ENCODE measurements around the gene METTL15. TPM values are rescaled to one million over a fixed set of nuclear protein-coding genes. Genes with fewer than 3 reads are reported as not detected.
"Not testable (repeated sequence)": the region's sequence is repeated elsewhere in the genome, so short reads cannot be mapped to it uniquely, and the experiment has no call there.

METTL15 gene
- total RNA-seq, 2 donors from 2014 or later = 8.8 to 16.8 TPM

- Histone ChIP-seq H3K27me3 (replicated peaks; ENCODE audit: insufficient read depth) (no peaks in the 10 kb centered on the region), H3K9me3 (no peaks in the 10 kb centered on the region), H3K27ac (no peak overlapping the region), H3K36me3 (no peaks in the 10 kb centered on the region), H3K4me3 (no peak overlapping the region), H3K4me1 (replicated peaks) (no peaks in the 10 kb centered on the region)
- intact Hi-C loops (cut with DNase I) = no loop called here
- TF ChIP-seq, protein P1, sequence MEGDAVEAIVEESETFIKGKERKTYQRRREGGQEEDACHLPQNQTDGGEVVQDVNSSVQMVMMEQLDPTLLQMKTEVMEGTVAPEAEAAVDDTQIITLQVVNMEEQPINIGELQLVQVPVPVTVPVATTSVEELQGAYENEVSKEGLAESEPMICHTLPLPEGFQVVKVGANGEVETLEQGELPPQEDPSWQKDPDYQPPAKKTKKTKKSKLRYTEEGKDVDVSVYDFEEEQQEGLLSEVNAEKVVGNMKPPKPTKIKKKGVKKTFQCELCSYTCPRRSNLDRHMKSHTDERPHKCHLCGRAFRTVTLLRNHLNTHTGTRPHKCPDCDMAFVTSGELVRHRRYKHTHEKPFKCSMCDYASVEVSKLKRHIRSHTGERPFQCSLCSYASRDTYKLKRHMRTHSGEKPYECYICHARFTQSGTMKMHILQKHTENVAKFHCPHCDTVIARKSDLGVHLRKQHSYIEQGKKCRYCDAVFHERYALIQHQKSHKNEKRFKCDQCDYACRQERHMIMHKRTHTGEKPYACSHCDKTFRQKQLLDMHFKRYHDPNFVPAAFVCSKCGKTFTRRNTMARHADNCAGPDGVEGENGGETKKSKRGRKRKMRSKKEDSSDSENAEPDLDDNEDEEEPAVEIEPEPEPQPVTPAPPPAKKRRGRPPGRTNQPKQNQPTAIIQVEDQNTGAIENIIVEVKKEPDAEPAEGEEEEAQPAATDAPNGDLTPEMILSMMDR (IDR thresholded peaks at IDR 0.05) = no peak
- TF ChIP-seq POLR2A (IDR thresholded peaks at IDR 0.05) (no peak), POLR2AphosphoS5 (IDR thresholded peaks at IDR 0.05) (no peak)
- no peak for DNase-seq (ENCODE audit: low spot score)
Measured at GRCh38 chr11:28092786-28093185, 15.4 kb upstream of the METTL15 start.

- WGBS = 61% methylated on average over 1 of the region's 1 CpG
- Histone ChIP-seq H3K4me1 (replicated peaks) (no peaks in the 10 kb centered on the region), H3K9me3 (no peaks in the 10 kb centered on the region), H3K36me3 (no peaks in the 10 kb centered on the region), H3K27ac (no peak overlapping the region), H3K4me3 (no peak overlapping the region), H3K27me3 (replicated peaks; ENCODE audit: insufficient read depth) (no peaks in the 10 kb centered on the region)
- TF ChIP-seq POLR2AphosphoS5 (IDR thresholded peaks at IDR 0.05) (no peak), POLR2A (IDR thresholded peaks at IDR 0.05) (no peak)
- TF ChIP-seq, protein P1 (IDR thresholded peaks at IDR 0.05) = no peak
- no peak for DNase-seq (ENCODE audit: low spot score)
- intact Hi-C loops (cut with DNase I) = no loop called here
Measured at GRCh38 chr11:28098257-28098656, 9.9 kb upstream of the METTL15 start.

DNA sequence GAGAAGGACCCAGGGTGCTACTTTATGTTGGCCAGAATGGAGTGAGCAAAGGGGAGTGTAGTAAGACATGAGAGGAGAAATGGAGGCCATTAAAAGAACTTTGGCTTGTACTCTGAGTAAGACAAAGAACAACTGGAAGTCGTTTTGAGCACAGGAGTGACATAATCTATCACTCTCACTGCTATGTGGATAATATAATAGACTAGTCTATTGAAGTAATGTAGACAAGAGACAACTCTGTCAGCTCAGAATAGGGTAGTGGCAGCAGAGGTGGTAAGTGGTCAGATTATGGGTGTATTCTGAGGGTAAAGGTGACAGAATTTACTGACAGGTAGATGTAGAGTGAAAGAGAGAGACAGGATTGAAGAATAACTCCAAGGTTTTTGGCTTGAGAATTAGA, 8.5 kb upstream of the METTL15 start:
- no peaks in the 10 kb centered on the region for H3K4me1 ChIP-seq (replicated peaks)
- no peaks in the 10 kb centered on the region for H3K27me3 ChIP-seq (replicated peaks; ENCODE audit: insufficient read depth)
- TF ChIP-seq, protein P1 (IDR thresholded peaks at IDR 0.05) = no peak
- no peak for TF ChIP-seq POLR2AphosphoS5 (IDR thresholded peaks at IDR 0.05)
- no peak for TF ChIP-seq POLR2A (IDR thresholded peaks at IDR 0.05)
- WGBS = 71% methylated on average over 1 of the region's 1 CpG
- intact Hi-C loops (cut with DNase I) = no loop called here
- no peaks in the 10 kb centered on the region for H3K36me3 ChIP-seq
- DNase-seq (ENCODE audit: low spot score) = no peak
- no peak overlapping the region for H3K4me3 ChIP-seq
- no peaks in the 10 kb centered on the region for H3K9me3 ChIP-seq
- H3K27ac ChIP-seq = no peak overlapping the region

DNA sequence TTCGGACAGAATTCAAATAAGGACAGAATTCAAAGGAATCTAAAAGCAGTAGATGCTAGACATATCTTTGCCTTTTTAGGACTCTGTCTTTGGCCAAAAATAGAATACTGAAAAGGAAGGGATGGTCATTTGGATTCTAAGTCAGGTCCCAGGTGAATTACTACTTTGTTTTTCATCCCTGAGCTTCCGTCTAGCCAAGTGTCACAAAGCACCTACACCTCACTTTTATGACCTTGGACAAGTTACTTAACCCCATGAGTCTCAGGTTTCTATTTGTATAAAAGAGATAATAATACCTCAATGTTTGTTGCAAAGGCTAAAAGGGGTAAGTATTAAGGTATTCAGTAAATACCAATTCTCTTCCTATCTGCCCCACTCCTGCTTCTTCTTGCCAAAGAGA, 7.5 kb upstream of the METTL15 start:
- intact Hi-C loops (cut with DNase I) = no loop called here
- no peaks in the 10 kb centered on the region for H3K36me3 ChIP-seq
- H3K4me1 ChIP-seq (replicated peaks) = no peaks in the 10 kb centered on the region
- no peaks in the 10 kb centered on the region for H3K9me3 ChIP-seq
- TF ChIP-seq, protein P1 (IDR thresholded peaks at IDR 0.05) = no peak
- no peak for TF ChIP-seq POLR2AphosphoS5 (IDR thresholded peaks at IDR 0.05)
- no peak overlapping the region for H3K27ac ChIP-seq
- H3K4me3 ChIP-seq = no peak overlapping the region
- no peaks in the 10 kb centered on the region for H3K27me3 ChIP-seq (replicated peaks; ENCODE audit: insufficient read depth)
- DNase-seq (ENCODE audit: low spot score) = no peak
- WGBS = 88% methylated on average over 2 of the region's 2 CpGs

DNA sequence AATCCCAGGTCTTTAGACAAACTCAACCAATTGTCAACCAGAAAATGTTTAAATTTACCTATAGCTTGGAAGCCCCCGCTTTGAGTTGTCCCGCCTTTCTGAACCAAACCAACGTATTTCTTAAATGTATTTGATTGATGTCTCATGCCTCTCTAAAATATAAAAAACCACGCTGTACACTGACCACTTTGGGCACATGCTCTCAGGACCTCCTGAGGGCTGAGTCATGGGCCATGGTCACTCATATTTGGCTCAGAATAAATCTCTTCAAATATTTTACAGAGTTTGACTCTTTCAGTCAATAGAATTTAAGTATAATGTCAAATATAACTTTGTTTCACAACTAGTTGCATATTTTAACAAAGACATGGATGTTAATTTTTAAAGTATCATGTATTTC, 5.9 kb upstream of the METTL15 start:
- H3K4me3 ChIP-seq; H3K27me3 ChIP-seq (replicated peaks; ENCODE audit: insufficient read depth); H3K9me3 ChIP-seq; DNase-seq (ENCODE audit: low spot score); intact Hi-C loops (cut with DNase I); H3K4me1 ChIP-seq (replicated peaks); H3K36me3 ChIP-seq; H3K27ac ChIP-seq: not testable (repeated sequence)
- WGBS = 82% methylated on average over 4 of the region's 4 CpGs

Measured in prostate gland (tissue), 2 donors.